ENCODE measurements around the gene THAP7. TPM values are rescaled to one million over a fixed set of nuclear protein-coding genes. Genes with fewer than 3 reads are reported as not detected.
"Not testable (repeated sequence)": the region's sequence is repeated elsewhere in the genome, so short reads cannot be mapped to it uniquely, and the experiment has no call there.

Gene THAP7, protein sequence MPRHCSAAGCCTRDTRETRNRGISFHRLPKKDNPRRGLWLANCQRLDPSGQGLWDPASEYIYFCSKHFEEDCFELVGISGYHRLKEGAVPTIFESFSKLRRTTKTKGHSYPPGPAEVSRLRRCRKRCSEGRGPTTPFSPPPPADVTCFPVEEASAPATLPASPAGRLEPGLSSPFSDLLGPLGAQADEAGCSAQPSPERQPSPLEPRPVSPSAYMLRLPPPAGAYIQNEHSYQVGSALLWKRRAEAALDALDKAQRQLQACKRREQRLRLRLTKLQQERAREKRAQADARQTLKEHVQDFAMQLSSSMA
- total RNA-seq = 10 to 100 TPM; 20.4 to 30.7 TPM

DNA sequence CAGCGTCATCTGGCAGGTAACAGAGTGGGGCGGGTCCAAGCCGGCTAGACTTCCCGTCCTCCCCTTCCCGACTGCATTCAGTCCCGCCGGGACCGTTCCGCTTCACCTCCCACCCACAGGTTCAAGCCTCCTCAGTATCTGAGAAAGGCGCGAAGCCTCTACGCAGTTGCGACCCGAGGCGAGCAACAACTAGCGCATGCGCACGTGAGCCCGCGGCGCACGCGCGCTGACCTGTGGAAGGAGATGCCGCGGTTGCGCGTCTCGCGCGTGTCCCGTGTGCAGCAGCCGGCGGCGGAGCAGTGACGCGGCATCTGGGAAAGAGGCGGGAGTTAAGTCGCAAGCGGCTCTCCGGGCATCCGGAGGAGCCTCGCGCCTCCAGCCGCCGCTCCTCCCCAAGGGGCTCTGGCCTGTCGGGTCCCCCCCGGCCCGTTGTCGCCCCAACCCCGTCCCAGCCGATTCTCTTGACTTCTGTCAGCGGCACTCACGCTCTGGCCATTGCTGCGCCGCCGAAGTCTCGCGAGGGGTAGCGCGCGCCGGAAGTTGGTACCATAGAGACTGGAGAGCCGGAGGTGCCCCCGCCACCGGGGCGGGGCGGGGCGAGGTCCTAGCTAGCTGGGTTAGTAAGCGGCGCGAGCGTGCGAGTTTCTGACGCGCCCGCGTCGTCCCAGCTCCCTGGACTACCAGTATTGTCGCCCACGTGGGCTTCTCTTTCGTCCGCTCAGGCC is at the start of gene THAP7:
Gene THAP7 (minus strand): TSS at position 518 of the 725 bp plus-strand sequence. CDS start 207 bp downstream, at position 311.
- H3K4me1 Mint-ChIP-seq (ENCODE audit: low read depth in 2 of 2) = peaks cover 18 to 27% of the 10 kb centered on the region in 2 donors
- H3K27ac Mint-ChIP-seq = peak within 1 kb of the TSS; percentile 98
- H3K4me3 Mint-ChIP-seq = peak within 1 kb of the TSS; percentile 98
- no peaks in the 10 kb centered on the region for H3K36me3 Mint-ChIP-seq
- DNase-seq (ENCODE audit: low spot score) (peak; percentile 98), ATAC-seq (peak; percentile 95 to 96)
- H3K9me3 Mint-ChIP-seq = no peaks in the 10 kb centered on the region
- no peaks in the 10 kb centered on the region for H3K27me3 Mint-ChIP-seq

DNA sequence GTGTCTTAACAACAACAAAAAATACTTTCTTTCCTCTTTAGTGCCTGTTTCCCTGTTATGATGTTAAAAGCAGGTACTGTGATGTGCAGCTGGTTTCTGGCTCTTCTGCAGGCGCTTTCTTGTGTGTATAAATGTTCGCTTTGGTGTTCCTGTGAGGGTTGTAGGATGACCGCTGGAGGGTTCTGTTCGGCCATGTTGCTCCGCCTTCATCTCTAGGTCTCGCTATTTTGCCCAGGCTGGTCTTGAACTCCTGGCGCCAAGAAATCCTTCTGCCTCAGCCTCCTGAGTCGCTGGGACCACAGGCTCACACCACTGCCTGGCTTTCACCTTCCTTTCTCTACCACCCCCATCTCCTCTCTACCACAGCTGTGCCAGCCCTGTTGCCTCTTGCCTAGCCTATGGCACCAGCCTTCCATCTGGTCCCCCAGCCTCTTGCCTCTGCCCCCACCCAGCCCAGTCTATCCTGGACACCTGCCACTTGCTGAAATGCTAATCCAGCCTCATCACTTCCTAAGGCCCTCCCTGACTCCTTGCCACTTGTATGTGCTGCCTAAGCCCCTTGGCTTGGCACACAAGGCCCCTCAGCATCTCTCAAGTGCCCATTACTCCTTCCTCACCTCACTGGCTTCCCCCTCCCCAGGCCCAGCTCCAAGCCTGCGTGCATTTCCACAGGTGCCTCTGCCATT is 49.4 kb upstream of the THAP7 start:
- H3K27me3 Mint-ChIP-seq = peaks cover 0 to 4% of the 10 kb centered on the region in 2 donors
- DNase-seq (ENCODE audit: low spot score) (no peak), ATAC-seq (no peak)
- H3K4me1 Mint-ChIP-seq (ENCODE audit: low read depth in 2 of 2) = peaks cover 5 to 6% of the 10 kb centered on the region in 2 donors
- H3K4me3 Mint-ChIP-seq = no peak overlapping the region
- no peaks in the 10 kb centered on the region for H3K36me3 Mint-ChIP-seq
- no peaks in the 10 kb centered on the region for H3K9me3 Mint-ChIP-seq
- no peak overlapping the region for H3K27ac Mint-ChIP-seq

DNA sequence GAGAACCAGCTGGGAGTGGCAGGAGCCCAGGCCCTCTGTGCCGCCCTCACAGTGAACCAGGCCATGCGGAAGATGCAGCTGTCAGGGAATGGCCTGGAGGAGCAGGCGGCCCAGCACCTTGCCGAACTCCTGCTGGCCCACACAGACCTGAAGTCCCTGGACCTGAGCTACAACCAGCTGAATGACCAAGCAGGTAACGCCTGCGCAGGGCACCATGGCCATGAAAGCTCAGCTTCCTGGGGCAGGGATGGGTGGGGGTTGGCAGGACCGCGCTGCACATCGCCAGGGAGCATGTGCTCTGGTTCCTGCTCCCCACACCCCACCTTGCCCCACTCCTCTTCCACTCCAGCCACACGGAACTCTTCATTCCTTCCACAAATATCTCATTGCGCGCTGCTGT is 47.0 kb upstream of the THAP7 start:
- not testable (repeated sequence) for H3K36me3 Mint-ChIP-seq; H3K27me3 Mint-ChIP-seq; H3K9me3 Mint-ChIP-seq; ATAC-seq; DNase-seq (ENCODE audit: low spot score); H3K4me3 Mint-ChIP-seq; H3K27ac Mint-ChIP-seq
- H3K4me1 Mint-ChIP-seq (ENCODE audit: low read depth in 2 of 2) = peaks cover 13 to 14% of the 10 kb centered on the region in 2 donors

DNA sequence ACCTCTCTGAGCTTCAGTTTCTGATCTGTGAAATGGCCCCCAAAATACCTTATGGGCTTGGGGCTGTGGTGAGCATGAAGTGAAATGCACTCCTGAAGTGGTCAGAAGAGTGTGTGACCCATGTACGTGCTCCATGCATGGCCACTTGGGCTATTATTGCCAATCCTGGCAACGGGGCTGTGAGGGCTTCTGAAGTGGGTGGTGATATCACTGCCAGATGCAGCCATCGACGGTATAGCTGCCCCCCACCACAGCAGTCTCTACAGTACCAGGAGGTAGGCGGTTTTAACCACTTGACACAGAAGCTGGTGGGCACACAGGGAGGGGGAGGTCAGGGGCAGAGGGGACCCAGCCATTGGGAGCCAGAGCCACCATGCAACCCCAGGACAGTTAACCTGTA is 46.5 kb upstream of the THAP7 start:
- H3K4me3 Mint-ChIP-seq; H3K9me3 Mint-ChIP-seq; ATAC-seq; DNase-seq (ENCODE audit: low spot score); H3K36me3 Mint-ChIP-seq; H3K27ac Mint-ChIP-seq: not testable (repeated sequence)
- peaks cover 15% of the 10 kb centered on the region in 2 donors for H3K4me1 Mint-ChIP-seq (ENCODE audit: low read depth in 2 of 2)
- H3K27me3 Mint-ChIP-seq = peaks cover 1 to 11% of the 10 kb centered on the region in 2 donors

DNA sequence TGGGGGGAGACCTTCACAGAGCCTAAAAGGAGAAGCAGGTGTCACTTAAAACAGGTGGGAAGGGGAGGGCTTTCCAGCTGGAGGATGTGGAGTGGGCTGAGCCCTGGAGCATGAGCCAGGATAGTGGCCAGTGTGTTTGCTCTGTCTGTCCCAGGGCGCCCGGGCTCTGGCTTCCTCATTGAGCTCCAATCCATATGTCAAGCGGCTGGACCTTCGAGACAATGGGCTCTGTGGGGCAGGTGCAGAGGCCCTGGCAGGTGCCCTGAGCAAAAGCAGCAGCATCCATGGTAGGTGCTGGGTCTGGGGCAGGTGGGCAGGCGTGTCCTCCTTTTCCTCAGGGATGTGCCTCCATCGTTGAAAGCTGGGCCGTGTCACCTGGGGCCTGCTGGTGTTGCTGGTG is 45.8 kb upstream of the THAP7 start:
- Mint-ChIP-seq H3K9me3 (no peaks in the 10 kb centered on the region), H3K27ac (no peak overlapping the region), H3K36me3 (no peaks in the 10 kb centered on the region)

DNA sequence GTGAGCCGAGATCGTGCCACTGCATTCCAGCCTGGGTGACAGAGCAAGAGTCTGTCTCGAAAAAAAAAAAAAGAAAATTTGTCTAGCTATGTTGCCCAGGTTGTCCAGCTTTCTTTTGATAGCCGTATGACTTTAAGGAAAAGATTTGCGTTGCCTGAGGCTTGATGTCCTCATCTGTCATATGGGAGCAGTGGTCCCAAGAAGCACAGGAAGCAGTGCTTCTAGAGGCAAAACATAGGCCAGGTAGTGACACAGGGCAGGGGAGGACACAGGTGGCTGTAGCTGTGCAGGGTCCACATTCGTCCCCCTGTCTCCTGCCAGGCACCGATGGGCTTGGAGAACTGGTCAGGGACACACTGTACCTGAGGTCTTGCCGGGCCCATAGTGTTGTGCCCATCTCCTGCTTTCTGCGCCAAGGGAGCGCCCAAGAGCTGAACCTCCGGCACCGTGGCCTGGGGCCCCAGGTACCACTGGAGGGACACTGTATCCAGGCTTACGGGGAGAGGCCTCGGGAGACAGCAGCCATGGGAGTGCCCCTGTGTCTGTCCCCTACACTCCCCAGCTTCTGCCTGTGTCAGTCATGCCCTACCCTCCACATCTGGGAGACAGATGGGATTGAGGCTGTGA is 45.2 kb upstream of the THAP7 start:
- Mint-ChIP-seq H3K36me3 (no peaks in the 10 kb centered on the region), H3K9me3 (no peaks in the 10 kb centered on the region), H3K4me3 (no peak overlapping the region), H3K27me3 (peaks cover 11 to 16% of the 10 kb centered on the region in 2 donors), H3K27ac (no peak overlapping the region), H3K4me1 (ENCODE audit: low read depth in 2 of 2) (peaks cover 20 to 21% of the 10 kb centered on the region in 2 donors)
- DNase-seq (ENCODE audit: low spot score) (no peak), ATAC-seq (no peak)

More for the DNA sequence above, 45.8 kb upstream of the THAP7 start:
- DNase-seq (ENCODE audit: low spot score) = no peak
- H3K4me3 Mint-ChIP-seq = no peak overlapping the region
- ATAC-seq = no peak
- H3K4me1 Mint-ChIP-seq (ENCODE audit: low read depth in 2 of 2) = peaks cover 20 to 21% of the 10 kb centered on the region in 2 donors
- peaks cover 8 to 16% of the 10 kb centered on the region in 2 donors for H3K27me3 Mint-ChIP-seq

DNA sequence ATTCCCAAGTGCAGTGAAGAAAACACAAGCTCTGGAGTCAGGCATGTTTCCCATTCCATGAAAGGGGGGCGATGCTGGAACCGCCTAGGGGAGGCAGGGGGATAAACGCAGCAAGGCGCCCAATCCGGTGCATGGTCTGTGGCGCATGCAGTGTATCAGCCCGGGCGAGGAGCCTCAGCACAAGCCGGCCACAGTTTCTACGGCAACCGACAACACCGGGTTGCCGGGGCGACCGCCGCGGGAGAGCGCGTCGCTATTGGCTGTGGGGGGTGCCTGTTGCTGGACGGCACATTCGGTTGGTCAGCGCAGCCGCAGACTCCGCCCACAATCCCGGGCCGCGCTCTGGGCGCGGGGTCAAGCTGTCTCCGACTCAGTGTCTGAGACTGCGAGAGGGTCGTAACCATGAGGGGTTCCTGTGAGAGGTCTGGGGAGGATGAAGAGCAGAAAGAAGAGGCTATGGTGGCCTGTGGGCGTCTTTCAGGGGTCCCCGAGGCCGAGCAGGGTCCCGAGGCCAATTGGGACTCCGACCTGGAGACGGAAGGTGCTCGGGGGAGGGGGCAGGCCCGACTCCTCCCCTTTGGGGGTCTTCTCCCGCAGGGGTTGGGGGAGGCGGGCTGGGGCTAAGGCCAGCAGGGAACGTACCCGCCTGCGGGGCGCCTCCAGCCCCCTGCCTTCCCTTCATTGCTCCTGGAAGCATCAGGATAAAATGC is 43.8 kb upstream of the THAP7 start, which contains the start of gene LRRC74B:
Gene LRRC74B (plus strand): TSS at position 362 of the 710 bp plus-strand sequence. CDS start 41 bp downstream, at position 403.
- ATAC-seq (peak; percentile 94 to 96), DNase-seq (ENCODE audit: low spot score) (peak; percentile 89)
- H3K27ac Mint-ChIP-seq = peak within 1 kb of the TSS; percentile 60 to 83
- peaks cover 11 to 16% of the 10 kb centered on the region in 2 donors for H3K27me3 Mint-ChIP-seq
- H3K9me3 Mint-ChIP-seq = no peaks in the 10 kb centered on the region
- peaks cover 20 to 21% of the 10 kb centered on the region in 2 donors for H3K4me1 Mint-ChIP-seq (ENCODE audit: low read depth in 2 of 2)
- H3K4me3 Mint-ChIP-seq = peak within 1 kb of the TSS; percentile 84
- H3K36me3 Mint-ChIP-seq = no peaks in the 10 kb centered on the region

DNA sequence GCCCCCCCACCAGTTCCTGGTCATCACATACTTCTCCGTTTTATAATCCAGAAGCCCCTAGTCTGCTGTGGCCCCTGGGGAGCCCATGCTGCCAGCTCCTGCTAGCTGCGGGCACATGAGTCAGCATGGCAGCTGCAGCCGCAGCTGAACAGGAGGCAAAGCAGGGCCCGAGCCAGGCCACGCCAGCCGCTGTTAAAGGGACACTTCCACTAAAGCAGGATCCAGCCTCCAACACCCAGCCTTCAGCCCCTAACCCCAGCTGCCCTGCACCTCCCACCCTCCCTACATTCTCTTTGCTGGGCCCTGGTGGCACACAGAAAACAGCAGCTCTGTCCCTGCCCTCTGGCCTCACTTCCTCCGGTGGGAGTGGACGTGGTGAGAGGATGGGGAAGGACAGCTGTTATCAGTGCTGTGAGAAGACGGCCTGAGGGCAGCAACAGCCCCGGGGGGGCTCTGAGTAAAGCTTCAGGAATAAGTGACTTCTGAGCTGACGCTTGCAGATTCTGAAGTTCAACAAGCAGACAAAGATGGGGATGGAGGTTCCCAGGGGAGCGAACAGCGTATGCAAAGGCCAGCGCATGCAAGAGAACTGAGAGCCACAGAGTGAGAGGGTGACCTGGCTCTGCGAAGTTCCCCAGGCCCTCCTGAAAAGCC is 43.1 kb upstream of the THAP7 start:
- H3K27me3 Mint-ChIP-seq = peaks cover 11 to 16% of the 10 kb centered on the region in 2 donors
- peak overlapping the region; percentile 60 to 83 for H3K27ac Mint-ChIP-seq
- peak overlapping the region; percentile 84 for H3K4me3 Mint-ChIP-seq
- no peaks in the 10 kb centered on the region for H3K36me3 Mint-ChIP-seq
- peak in 1 of 2 donors; percentile 7 for ATAC-seq
- peaks cover 20 to 21% of the 10 kb centered on the region in 2 donors for H3K4me1 Mint-ChIP-seq (ENCODE audit: low read depth in 2 of 2)
- no peaks in the 10 kb centered on the region for H3K9me3 Mint-ChIP-seq
- no peak for DNase-seq (ENCODE audit: low spot score)

DNA sequence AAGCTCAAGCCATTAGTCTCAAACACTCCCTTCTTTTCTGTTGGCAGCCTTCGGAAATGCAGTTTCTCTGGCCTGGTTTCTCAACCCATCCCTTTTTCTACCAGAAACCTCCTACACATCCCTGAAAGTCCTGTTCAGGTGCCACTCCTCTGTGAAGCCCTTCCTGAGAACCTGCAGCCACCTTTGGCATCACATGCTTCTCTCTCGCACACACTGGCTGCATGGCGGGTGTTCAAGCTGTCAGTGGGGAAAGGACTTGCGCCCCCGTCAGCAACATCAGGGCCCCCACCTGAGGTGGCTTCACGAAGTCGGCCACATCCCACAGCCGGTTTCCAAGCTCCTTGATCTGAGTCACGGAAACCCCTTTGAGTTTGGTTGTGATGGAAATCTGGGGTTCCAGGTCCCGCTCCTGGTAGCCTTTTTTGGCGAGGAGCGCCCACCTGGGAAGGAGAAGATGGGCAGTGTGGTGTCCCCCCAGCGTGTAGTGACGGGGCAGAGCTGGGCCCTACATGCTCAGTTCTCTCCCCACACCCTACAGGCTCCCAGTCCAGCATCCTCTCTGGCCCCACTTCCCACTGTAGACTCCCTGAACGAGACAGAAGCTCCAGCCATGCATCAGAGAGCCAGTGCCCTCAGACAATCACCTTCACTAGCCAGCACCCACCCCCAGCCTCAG is 42.1 kb upstream of the THAP7 start:
- Mint-ChIP-seq H3K27ac (no peak overlapping the region), H3K9me3 (no peaks in the 10 kb centered on the region), H3K36me3 (no peaks in the 10 kb centered on the region), H3K27me3 (peaks cover 11 to 16% of the 10 kb centered on the region in 2 donors), H3K4me1 (ENCODE audit: low read depth in 2 of 2) (peaks cover 20 to 21% of the 10 kb centered on the region in 2 donors), H3K4me3 (no peak overlapping the region)
- DNase-seq (ENCODE audit: low spot score) (no peak), ATAC-seq (no peak)

DNA sequence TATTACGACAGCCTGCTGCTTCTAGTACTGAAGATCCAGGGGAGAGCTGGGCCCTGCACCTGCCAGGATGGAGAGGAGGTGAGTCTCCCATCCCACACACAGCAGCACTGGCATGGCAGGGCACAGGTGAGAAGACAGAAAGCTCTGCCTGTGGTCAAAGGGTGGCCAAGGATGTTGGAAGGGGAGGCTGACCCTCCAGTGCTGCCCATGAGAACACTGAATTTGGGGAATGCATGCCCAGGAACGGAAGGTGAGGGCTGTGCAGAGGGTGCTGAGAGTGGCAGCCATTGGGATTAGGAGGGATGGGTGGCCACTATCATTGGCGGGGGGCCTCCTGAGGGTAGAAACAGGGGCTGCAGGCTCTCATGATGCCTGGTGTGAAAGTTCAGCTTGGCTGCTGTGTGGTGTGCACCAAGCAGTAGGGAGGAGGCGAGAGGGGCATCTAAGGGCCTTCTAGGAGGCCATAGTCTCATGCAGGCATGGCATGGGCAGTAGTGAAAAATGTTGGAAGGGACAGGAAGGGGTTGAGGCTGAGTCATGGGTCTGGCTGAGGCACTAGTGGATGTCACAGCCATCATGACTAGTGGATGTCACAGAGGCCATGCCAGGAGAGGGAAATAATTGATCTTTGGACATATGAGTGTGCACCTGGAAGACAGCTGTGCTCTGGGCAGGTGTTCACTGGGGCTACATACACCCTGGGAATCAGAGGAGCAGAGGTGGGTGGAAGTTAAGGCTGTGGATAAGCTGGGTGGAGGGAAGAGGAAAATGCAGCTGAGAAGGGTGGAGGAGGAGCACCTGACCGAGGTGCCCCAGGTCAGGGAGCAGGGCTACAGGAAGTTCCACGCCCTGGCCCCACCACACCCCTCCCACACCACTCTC is 41.3 kb upstream of the THAP7 start:
- H3K9me3 Mint-ChIP-seq = no peaks in the 10 kb centered on the region
- no peaks in the 10 kb centered on the region for H3K36me3 Mint-ChIP-seq
- DNase-seq (ENCODE audit: low spot score) = no peak
- no peak for ATAC-seq
- peaks cover 20 to 21% of the 10 kb centered on the region in 2 donors for H3K4me1 Mint-ChIP-seq (ENCODE audit: low read depth in 2 of 2)
- peaks cover 11 to 16% of the 10 kb centered on the region in 2 donors for H3K27me3 Mint-ChIP-seq
- no peak overlapping the region for H3K4me3 Mint-ChIP-seq
- no peak overlapping the region for H3K27ac Mint-ChIP-seq

DNA sequence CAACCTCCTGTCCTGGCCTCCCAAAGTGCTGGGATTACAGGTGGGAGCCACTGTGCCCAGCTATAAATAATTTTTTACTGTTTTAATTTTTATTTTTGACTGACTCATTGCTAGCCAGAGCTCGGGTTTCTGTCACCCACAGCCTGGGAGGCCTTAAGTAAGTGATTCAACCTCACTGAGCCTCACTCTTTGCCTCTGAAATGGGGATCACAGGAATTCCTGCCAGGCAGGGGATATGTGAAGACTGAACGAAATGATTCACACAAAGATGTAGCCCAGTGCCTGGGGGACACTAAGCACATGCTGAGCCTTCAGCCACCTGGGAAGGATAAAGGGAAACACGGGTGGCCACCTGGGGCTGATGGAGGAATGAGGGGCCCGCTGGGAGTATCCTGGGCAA is 40.0 kb upstream of the THAP7 start:
- DNase-seq (ENCODE audit: low spot score) = no peak
- Mint-ChIP-seq H3K27me3 (peaks cover 11 to 16% of the 10 kb centered on the region in 2 donors), H3K9me3 (no peaks in the 10 kb centered on the region), H3K4me3 (no peak overlapping the region), H3K27ac (no peak overlapping the region), H3K36me3 (no peaks in the 10 kb centered on the region), H3K4me1 (ENCODE audit: low read depth in 2 of 2) (peaks cover 20 to 21% of the 10 kb centered on the region in 2 donors)
- ATAC-seq = no peak
